ENCODE data around the gene AP5Z1.

The AP5Z1 gene

GRCh38 chr7:4784799-4785198, 9.4 kb downstream of the AP5Z1 start:
- Histone ChIP-seq H3K79me2 (ENCODE audit: insufficient read depth, low read length) (no peaks in the 10 kb centered on the region), H3K9me3 (ENCODE audit: low read length) (no peaks in the 10 kb centered on the region), H3K4me3 (ENCODE audit: low read depth, low read length, poor library complexity, severe bottlenecking) (no peak overlapping the region), H3K9ac (ENCODE audit: low read length) (no peak overlapping the region), H3F3A (ENCODE audit: insufficient read depth, low read length) (no peaks in the 10 kb centered on the region), H3K4me1 (ENCODE audit: insufficient read depth, low read length, severe bottlenecking) (no peaks in the 10 kb centered on the region), H3K4me2 (ENCODE audit: low read length) (no peak overlapping the region), H3K27me3 (ENCODE audit: insufficient read depth, low read length) (no peaks in the 10 kb centered on the region), H3K9me2 (ENCODE audit: low read depth, low read length) (no peaks in the 10 kb centered on the region), H3K27ac (ENCODE audit: low read depth, low read length, poor library complexity, severe bottlenecking) (no peak overlapping the region), H2AFZ (ENCODE audit: low read length) (no peak overlapping the region), H3K36me3 (ENCODE audit: insufficient read depth, low read length) (peaks cover 58% of the 10 kb centered on the region), H4K20me1 (ENCODE audit: insufficient read depth, low read length) (no peaks in the 10 kb centered on the region)
- TF ChIP-seq CTCF (IDR thresholded peaks at IDR 0.05; ENCODE audit: low read length) = no peak
- no peak for TF ChIP-seq EZH2 (IDR thresholded peaks at IDR 0.05; ENCODE audit: borderline replicate concordance, low read length)

- TF ChIP-seq EZH2 (IDR thresholded peaks at IDR 0.05; ENCODE audit: borderline replicate concordance, low read length) (no peak), CTCF (IDR thresholded peaks at IDR 0.05; ENCODE audit: low read length) (no peak)
- Histone ChIP-seq H3K36me3 (ENCODE audit: insufficient read depth, low read length) (peaks cover 62% of the 10 kb centered on the region), H3K79me2 (ENCODE audit: insufficient read depth, low read length) (no peaks in the 10 kb centered on the region), H3K4me2 (ENCODE audit: low read length) (no peak overlapping the region), H3K4me3 (ENCODE audit: low read depth, low read length, poor library complexity, severe bottlenecking) (no peak overlapping the region), H3F3A (ENCODE audit: insufficient read depth, low read length) (no peaks in the 10 kb centered on the region), H3K4me1 (ENCODE audit: insufficient read depth, low read length, severe bottlenecking) (no peaks in the 10 kb centered on the region), H4K20me1 (ENCODE audit: insufficient read depth, low read length) (no peaks in the 10 kb centered on the region), H3K27ac (ENCODE audit: low read depth, low read length, poor library complexity, severe bottlenecking) (no peak overlapping the region), H3K9ac (ENCODE audit: low read length) (no peak overlapping the region), H3K27me3 (ENCODE audit: insufficient read depth, low read length) (no peaks in the 10 kb centered on the region), H3K9me3 (ENCODE audit: low read length) (no peaks in the 10 kb centered on the region), H3K9me2 (ENCODE audit: low read depth, low read length) (no peaks in the 10 kb centered on the region), H2AFZ (ENCODE audit: low read length) (no peak overlapping the region)
Observed at GRCh38 chr7:4785371-4785770, 9.9 kb downstream of the AP5Z1 start.

- TF ChIP-seq EZH2 (IDR thresholded peaks at IDR 0.05; ENCODE audit: borderline replicate concordance, low read length) (no peak), CTCF (IDR thresholded peaks at IDR 0.05; ENCODE audit: low read length) (no peak)
- H3K9ac ChIP-seq (ENCODE audit: low read length) = no peak overlapping the region
Observed at GRCh38 chr7:4786015-4786414, 10.6 kb downstream of the AP5Z1 start.

More at GRCh38 chr7:4786015-4786414, 10.6 kb downstream of the AP5Z1 start:
- no peaks in the 10 kb centered on the region for H4K20me1 ChIP-seq (ENCODE audit: insufficient read depth, low read length)
- H2AFZ ChIP-seq (ENCODE audit: low read length) = no peak overlapping the region
- no peak overlapping the region for H3K27ac ChIP-seq (ENCODE audit: low read depth, low read length, poor library complexity, severe bottlenecking)
- H3K4me1 ChIP-seq (ENCODE audit: insufficient read depth, low read length, severe bottlenecking) = no peaks in the 10 kb centered on the region
- no peaks in the 10 kb centered on the region for H3K79me2 ChIP-seq (ENCODE audit: insufficient read depth, low read length)
- no peak overlapping the region for H3K4me3 ChIP-seq (ENCODE audit: low read depth, low read length, poor library complexity, severe bottlenecking)
- no peak overlapping the region for H3K4me2 ChIP-seq (ENCODE audit: low read length)
- H3K9me2 ChIP-seq (ENCODE audit: low read depth, low read length) = no peaks in the 10 kb centered on the region
- H3K9me3 ChIP-seq (ENCODE audit: low read length) = no peaks in the 10 kb centered on the region
- H3F3A ChIP-seq (ENCODE audit: insufficient read depth, low read length) = no peaks in the 10 kb centered on the region
- no peaks in the 10 kb centered on the region for H3K27me3 ChIP-seq (ENCODE audit: insufficient read depth, low read length)
- peaks cover 65% of the 10 kb centered on the region for H3K36me3 ChIP-seq (ENCODE audit: insufficient read depth, low read length)

Measured in OCI-LY1 (cell line).